Neural cell (in vitro differentiated cells): ENCODE measurements around the gene HDAC11. TPM values are rescaled to one million over a fixed set of nuclear protein-coding genes. Genes with fewer than 3 reads are reported as not detected.

Experiments
- H2AFZ ChIP-seq: fragments of 200-600, 300-800 bp; sonication (generic), shearing (Covaris generic); 2 replicates; pipeline ENCODE4 v1.6.0; 2014; ENCODE audit warnings: low read depth, mild to moderate bottlenecking, antibody characterized with exemption, low read length, moderate library complexity
- H3F3A ChIP-seq: fragments of 200-600 bp; shearing (Covaris generic); 2 replicates; pipeline ENCODE4 v1.6.1; 2016; ENCODE audit warnings: mild to moderate bottlenecking, moderate library complexity, mixed read lengths, antibody characterized with exemption, low read length; ENCODE audit not compliant: insufficient read depth, poor library complexity, severe bottlenecking
- H3K27ac ChIP-seq: fragments of 200-600, 300-800 bp; sonication (generic), shearing (Covaris generic); 2 replicates; pipeline ENCODE4 v1.5.1; 2014; ENCODE audit warnings: mild to moderate bottlenecking, low read length, moderate library complexity
- H3K27me3 ChIP-seq: fragments of 300-800, 200-600 bp; sonication (generic), shearing (Covaris generic); 2 replicates; pipeline ENCODE4 v1.6.0; 2014; ENCODE audit warnings: mild to moderate bottlenecking, low read depth, low read length, moderate library complexity; ENCODE audit not compliant: insufficient read depth
- H3K36me3 ChIP-seq: fragments of 300-800, 200-600 bp; sonication (generic), shearing (Covaris generic); 2 replicates; pipeline ENCODE4 v1.5.1; 2014; ENCODE audit warnings: mild to moderate bottlenecking, antibody characterized with exemption, low read length, moderate library complexity; ENCODE audit not compliant: insufficient read depth
- H3K4me2 ChIP-seq: fragments of 300-800, 200-600 bp; sonication (generic), shearing (Covaris generic); 2 replicates; pipeline ENCODE4 v1.6.0; 2014; ENCODE audit warnings: mild to moderate bottlenecking, low read length
- H3K4me3 ChIP-seq: fragments of 300-800, 200-600 bp; sonication (generic), shearing (Covaris generic); 2 replicates; pipeline ENCODE4 v1.5.1; 2014; ENCODE audit warnings: mild to moderate bottlenecking, low read length, moderate library complexity
- H3K79me2 ChIP-seq: fragments of 200-600 bp; shearing (Covaris generic); replicated peaks from 2 replicates; pipeline ENCODE4 v1.6.0; 2014; ENCODE audit warnings: mild to moderate bottlenecking, low read length, moderate library complexity; ENCODE audit not compliant: insufficient read depth
- H3K9ac ChIP-seq: fragments of 300-800, 200-600 bp; sonication (generic), shearing (Covaris generic); 2 replicates; pipeline ENCODE4 v1.6.1; 2016; ENCODE audit warnings: mild to moderate bottlenecking, low read length, mixed read lengths
- H3K9me2 ChIP-seq: fragments of 200-600 bp; shearing (Covaris generic); 2 replicates; pipeline ENCODE4 v1.6.1; 2016; ENCODE audit warnings: mild to moderate bottlenecking, low read length, mixed read lengths; ENCODE audit not compliant: insufficient read depth
- H3K9me3 ChIP-seq: fragments of 200-600, 300-800 bp; sonication (generic), shearing (Covaris generic); 2 replicates; pipeline ENCODE4 v1.6.1; 2016; ENCODE audit warnings: mild to moderate bottlenecking, mixed run types, low read length, moderate library complexity, mixed read lengths
- H4K20me1 ChIP-seq: fragments of 200-600 bp; shearing (Covaris generic); 2 replicates; pipeline ENCODE4 v1.6.1; 2016; ENCODE audit warnings: mild to moderate bottlenecking, mixed run types; ENCODE audit not compliant: insufficient read depth
- EP300 ChIP-seq: fragments of 450-650 bp; conservative IDR thresholded peaks from 2 replicates; pipeline ENCODE4 v1.6.1; 2014; ENCODE audit warnings: antibody characterized with exemption, mild to moderate bottlenecking, moderate library complexity; ENCODE audit not compliant: poor library complexity, severe bottlenecking
- EZH2 ChIP-seq: fragments of 200-600, 300-800 bp; shearing (Covaris generic), sonication (generic); IDR thresholded peaks from 2 replicates; pipeline ENCODE4 v1.6.1; 2014; ENCODE audit warnings: antibody characterized with exemption, low read length, borderline replicate concordance, mild to moderate bottlenecking; ENCODE audit not compliant: insufficient read depth, poor library complexity, severe bottlenecking
- MXI1 ChIP-seq: fragments of 450-650 bp; conservative IDR thresholded peaks from 2 replicates; pipeline ENCODE4 v1.6.1; 2014; ENCODE audit warnings: antibody characterized with exemption, mild to moderate bottlenecking; ENCODE audit not compliant: poor library complexity, severe bottlenecking
- POLR2AphosphoS5 ChIP-seq: IDR thresholded peaks from 2 replicates; pipeline ENCODE4 v1.6.1; 2012
- RAD21 ChIP-seq: fragments of 450-650 bp; conservative IDR thresholded peaks from 2 replicates; pipeline ENCODE4 v1.6.1; 2014; ENCODE audit warnings: antibody characterized with exemption, mild to moderate bottlenecking, moderate library complexity
- SMC3 ChIP-seq: fragments of 450-650 bp; conservative IDR thresholded peaks from 2 replicates; pipeline ENCODE4 v1.6.1; 2014; ENCODE audit warnings: antibody characterized with exemption, mild to moderate bottlenecking, moderate library complexity; ENCODE audit not compliant: poor library complexity
- TAF1 ChIP-seq: IDR thresholded peaks from 2 replicates; pipeline ENCODE4 v1.6.1; 2012; ENCODE audit warnings: low read depth
- polyA plus RNA-seq: library from polyadenylated mRNA; depleted of rRNA; stranded (reverse); fragments of >200 nt; gene quantifications from 2 replicates; pipeline ENCODE4 v1.2.3, GENCODE V29; 2014
- TF ChIP-seq, protein P1 (sequence below): fragments of 450-650 bp; IDR thresholded peaks from 2 replicates; pipeline ENCODE4 v1.5.1; 2014; ENCODE audit warnings: antibody characterized with exemption, mild to moderate bottlenecking, moderate library complexity; ENCODE audit not compliant: poor library complexity, severe bottlenecking
- TF ChIP-seq, protein P2 (sequence below): IDR thresholded peaks from 2 replicates; pipeline ENCODE4 v1.6.1; 2012; ENCODE audit warnings: borderline replicate concordance

Gene HDAC11
- polyA plus RNA-seq, 1 donor from 2014 or later = 14.8 TPM

DNA sequence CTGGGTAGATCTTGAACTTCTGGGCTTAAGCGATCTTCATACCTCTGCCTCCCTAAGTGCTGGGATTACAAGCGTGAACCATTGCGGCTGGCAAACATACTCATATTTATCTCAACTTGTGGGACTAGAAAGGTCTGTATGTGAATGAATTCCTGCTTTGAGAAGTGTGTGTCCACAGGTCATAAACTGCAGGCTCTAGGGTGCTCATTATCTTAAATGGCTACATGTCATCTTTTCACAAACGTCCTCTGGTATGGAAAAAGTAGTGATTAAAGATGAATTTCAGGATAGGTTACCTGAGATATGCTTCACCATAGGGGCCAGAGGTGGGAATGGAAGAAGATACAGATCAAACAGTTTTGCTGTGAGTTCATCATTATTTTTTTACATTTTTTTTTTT, 7.8 kb upstream of the HDAC11 start:
- Histone ChIP-seq H3F3A (no peaks in the 10 kb centered on the region), H3K27me3 (no peaks in the 10 kb centered on the region), H3K79me2 (no peaks in the 10 kb centered on the region), H3K4me2 (no peak overlapping the region), H4K20me1 (no peaks in the 10 kb centered on the region), H3K9ac (no peak overlapping the region), H3K9me2 (no peaks in the 10 kb centered on the region), H3K36me3 (no peaks in the 10 kb centered on the region), H3K27ac (no peak overlapping the region), H3K4me3 (no peak overlapping the region), H2AFZ (no peak overlapping the region), H3K9me3 (no peaks in the 10 kb centered on the region)
- TF ChIP-seq POLR2AphosphoS5 = no peak
- no peak for TF ChIP-seq EP300
- no peak for TF ChIP-seq MXI1
- TF ChIP-seq TAF1 = no peak
- TF ChIP-seq SMC3 = no peak
- TF ChIP-seq RAD21 = no peak
- TF ChIP-seq, protein P1, sequence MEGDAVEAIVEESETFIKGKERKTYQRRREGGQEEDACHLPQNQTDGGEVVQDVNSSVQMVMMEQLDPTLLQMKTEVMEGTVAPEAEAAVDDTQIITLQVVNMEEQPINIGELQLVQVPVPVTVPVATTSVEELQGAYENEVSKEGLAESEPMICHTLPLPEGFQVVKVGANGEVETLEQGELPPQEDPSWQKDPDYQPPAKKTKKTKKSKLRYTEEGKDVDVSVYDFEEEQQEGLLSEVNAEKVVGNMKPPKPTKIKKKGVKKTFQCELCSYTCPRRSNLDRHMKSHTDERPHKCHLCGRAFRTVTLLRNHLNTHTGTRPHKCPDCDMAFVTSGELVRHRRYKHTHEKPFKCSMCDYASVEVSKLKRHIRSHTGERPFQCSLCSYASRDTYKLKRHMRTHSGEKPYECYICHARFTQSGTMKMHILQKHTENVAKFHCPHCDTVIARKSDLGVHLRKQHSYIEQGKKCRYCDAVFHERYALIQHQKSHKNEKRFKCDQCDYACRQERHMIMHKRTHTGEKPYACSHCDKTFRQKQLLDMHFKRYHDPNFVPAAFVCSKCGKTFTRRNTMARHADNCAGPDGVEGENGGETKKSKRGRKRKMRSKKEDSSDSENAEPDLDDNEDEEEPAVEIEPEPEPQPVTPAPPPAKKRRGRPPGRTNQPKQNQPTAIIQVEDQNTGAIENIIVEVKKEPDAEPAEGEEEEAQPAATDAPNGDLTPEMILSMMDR = no peak
- TF ChIP-seq EZH2 = no peak
- TF ChIP-seq, protein P2, sequence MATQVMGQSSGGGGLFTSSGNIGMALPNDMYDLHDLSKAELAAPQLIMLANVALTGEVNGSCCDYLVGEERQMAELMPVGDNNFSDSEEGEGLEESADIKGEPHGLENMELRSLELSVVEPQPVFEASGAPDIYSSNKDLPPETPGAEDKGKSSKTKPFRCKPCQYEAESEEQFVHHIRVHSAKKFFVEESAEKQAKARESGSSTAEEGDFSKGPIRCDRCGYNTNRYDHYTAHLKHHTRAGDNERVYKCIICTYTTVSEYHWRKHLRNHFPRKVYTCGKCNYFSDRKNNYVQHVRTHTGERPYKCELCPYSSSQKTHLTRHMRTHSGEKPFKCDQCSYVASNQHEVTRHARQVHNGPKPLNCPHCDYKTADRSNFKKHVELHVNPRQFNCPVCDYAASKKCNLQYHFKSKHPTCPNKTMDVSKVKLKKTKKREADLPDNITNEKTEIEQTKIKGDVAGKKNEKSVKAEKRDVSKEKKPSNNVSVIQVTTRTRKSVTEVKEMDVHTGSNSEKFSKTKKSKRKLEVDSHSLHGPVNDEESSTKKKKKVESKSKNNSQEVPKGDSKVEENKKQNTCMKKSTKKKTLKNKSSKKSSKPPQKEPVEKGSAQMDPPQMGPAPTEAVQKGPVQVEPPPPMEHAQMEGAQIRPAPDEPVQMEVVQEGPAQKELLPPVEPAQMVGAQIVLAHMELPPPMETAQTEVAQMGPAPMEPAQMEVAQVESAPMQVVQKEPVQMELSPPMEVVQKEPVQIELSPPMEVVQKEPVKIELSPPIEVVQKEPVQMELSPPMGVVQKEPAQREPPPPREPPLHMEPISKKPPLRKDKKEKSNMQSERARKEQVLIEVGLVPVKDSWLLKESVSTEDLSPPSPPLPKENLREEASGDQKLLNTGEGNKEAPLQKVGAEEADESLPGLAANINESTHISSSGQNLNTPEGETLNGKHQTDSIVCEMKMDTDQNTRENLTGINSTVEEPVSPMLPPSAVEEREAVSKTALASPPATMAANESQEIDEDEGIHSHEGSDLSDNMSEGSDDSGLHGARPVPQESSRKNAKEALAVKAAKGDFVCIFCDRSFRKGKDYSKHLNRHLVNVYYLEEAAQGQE = no peak

DNA sequence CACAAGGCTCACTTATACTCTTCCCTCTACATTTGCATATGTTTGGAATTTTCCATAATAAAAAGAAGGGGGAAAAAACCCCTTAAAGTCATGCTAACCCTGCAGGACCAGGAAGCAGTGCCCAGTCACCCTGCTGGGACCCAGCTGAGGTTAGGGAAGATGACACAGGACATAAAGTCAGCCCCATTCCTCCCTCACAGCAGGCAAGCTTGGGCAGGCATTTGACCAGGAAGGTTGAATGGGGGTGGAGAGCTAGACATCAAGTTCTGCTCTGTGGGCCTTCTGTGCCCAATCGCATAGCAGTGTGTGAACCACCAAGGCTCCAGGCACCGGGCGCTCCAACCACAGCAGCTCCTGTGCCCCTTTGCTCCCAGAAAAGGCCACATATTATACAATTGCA, 7.1 kb upstream of the HDAC11 start:
- H3F3A ChIP-seq = no peaks in the 10 kb centered on the region
- H3K27ac ChIP-seq = no peak overlapping the region
- TF ChIP-seq, protein P1 = no peak
- TF ChIP-seq, protein P2 = no peak
- TF ChIP-seq EZH2 = no peak
- no peak for TF ChIP-seq MXI1
- TF ChIP-seq RAD21 = no peak
- TF ChIP-seq EP300 = no peak
- H4K20me1 ChIP-seq = no peaks in the 10 kb centered on the region
- no peak overlapping the region for H3K4me2 ChIP-seq
- no peaks in the 10 kb centered on the region for H3K9me3 ChIP-seq
- no peaks in the 10 kb centered on the region for H3K79me2 ChIP-seq
- H3K9ac ChIP-seq = no peak overlapping the region
- no peaks in the 10 kb centered on the region for H3K27me3 ChIP-seq
- H3K9me2 ChIP-seq = no peaks in the 10 kb centered on the region
- H3K4me3 ChIP-seq = no peak overlapping the region
- H2AFZ ChIP-seq = no peak overlapping the region
- H3K36me3 ChIP-seq = no peaks in the 10 kb centered on the region
